HG03558 (cell line): ENCODE measurements around the gene DLD.
"Not testable (repeated sequence)": the region's sequence is repeated elsewhere in the genome, so short reads cannot be mapped to it uniquely, and the experiment has no call there.

ENCODE experiments used
- ATAC-seq: cut with Tn5 transposase; IDR thresholded peaks from one replicate; pipeline ENCODE4 v1.9.1; 2021; ENCODE audit warnings: moderate number of reproducible peaks; ENCODE audit not compliant: unreplicated experiment; ENCODE audit errors: extremely low read depth

DLD gene

DNA sequence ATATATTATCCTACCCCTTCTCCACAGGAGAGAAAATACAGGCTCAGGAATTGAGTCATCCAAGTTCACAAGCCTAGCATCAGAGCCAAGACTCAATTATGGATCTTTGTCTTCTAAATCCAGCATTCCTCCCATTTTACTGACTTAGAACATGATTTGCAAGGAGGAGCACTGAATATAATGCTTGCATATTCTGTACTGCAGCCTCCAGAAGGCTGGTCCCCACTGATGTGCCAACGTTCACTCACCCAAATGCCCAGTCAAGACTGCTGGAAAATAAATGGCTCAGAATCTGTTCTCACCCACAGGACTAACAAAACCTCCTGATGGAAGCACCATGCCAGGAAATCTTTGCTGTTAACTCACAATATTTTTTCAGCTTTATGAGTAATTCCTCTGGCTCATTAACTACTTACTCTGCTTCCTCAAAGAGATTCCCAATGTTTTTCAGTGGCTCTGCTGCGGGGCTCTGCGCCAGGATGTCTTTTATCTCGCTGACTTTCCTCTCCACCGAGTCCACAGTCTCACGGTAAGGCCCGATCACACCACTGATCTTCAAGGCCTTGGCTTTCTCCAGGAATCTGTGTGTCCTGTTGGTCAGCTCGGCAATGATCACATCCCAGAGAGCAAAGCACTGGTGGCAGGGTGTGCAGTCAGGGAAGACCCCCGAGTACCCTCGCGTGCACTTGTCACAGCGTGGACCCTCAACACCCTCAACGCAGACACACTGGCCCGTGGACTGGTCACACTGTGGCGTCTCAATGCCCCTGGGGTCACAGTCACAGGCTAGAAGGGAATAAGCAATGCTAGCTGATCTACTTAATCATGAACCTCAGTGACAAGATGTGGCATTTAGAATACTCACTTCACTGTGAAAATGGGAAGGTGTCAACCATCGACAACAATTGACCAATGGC, 48.8 kb downstream of the DLD start:
- no peak for ATAC-seq

DNA sequence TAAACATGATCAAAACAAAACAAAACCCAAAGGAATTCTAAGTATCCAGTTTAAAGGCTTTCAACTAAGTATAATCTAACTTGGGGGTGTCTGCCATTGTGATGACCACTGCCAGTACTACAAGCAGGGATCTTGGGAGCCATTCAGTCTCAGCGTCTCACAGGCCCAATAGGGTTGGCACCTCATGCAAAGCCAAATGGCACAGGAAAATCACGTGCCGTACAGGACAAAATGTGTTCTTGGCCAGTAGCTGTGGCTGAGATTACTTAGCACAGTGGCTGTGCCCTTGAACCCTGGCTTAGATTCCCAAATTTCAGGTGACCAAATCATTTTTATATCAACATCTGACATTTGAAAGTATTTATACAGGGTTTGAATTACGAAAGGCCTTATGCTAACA, 50.0 kb downstream of the DLD start:
- ATAC-seq: no peak

DNA sequence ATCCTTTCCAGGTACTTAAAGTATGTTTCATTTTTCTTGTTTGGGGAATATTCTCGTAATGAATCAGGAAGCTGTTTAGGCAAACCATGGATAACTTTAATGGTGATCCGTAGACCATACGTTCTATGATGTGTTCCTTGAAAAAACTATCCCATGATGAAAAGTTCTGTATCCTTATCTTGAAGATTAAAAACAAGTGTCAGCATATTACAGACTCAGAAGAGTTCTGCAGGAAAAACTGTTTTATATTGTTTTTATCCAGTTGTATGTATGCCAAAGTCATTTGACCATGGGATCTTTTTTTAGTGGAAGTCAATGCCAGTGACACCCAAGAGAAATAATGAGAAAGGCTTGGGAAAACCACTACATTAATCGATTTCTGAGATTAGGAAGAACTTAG, 52.0 kb downstream of the DLD start:
- no peak for ATAC-seq

GRCh38 chr7:107944411-107945169, 53.6 kb downstream of the DLD start:
- no peak for ATAC-seq

DNA sequence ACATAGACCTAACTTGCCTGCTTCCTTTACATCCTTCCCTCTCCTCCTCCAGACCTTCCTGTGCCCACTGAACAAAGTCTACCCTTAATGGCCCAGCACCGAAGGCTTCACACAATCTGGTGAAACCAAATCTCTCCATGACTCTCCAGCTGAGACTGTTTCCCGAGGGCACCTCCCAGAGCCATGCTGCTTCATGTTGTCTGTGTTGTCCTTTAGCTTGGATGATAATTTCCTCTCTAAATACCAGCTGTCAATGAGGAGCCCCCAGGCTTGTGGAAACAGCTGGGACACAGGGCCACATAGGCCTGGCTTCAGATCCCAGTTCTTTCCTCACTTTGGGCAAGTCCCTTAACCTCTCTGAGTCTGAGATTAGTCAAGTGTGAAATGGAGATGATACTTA, 54.3 kb downstream of the DLD start:
- no peak for ATAC-seq

DNA sequence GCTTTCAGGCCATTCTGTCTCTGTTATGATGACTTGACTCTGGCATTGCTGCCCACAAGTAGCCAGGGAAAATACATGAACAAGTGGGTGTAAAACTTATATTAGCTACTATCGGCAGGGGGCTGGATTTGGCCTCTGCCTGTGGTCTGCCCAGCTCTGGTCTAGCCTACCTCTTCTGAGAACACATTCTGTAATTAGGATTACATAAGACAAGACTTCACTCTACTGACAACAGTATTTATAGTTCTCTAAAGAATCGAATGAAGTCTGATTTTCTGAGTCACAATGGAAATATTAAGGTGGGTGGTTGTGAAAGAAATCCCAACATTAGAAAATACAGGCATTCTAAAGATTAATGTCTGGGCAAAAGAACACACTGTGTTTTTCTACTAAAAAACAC, 55.5 kb downstream of the DLD start:
- ATAC-seq: no peak

DNA sequence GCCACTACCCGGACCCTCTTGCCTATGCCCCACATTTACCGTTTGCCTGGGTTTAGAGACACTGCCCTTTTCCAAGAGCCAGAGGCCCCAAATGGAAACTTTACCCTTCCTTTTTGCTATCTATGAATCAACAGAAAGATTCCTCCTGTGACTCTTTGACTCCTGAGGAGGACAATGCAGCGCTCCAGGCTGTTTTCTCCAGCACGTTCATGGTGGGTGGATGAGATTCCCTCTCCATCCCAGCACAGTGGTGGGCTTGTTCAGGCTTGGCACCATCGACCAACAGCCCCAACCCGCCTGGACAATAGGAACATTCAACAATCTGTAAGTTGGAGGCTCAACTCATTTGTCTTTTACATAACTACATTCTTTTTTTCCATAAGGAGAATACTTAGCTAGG, 55.9 kb downstream of the DLD start:
- ATAC-seq: no peak

- no peak for ATAC-seq
Measured at GRCh38 chr7:107948645-107949442, 57.9 kb downstream of the DLD start.

GRCh38 chr7:107949443-107949935, 58.5 kb downstream of the DLD start:
- no peak for ATAC-seq

DNA sequence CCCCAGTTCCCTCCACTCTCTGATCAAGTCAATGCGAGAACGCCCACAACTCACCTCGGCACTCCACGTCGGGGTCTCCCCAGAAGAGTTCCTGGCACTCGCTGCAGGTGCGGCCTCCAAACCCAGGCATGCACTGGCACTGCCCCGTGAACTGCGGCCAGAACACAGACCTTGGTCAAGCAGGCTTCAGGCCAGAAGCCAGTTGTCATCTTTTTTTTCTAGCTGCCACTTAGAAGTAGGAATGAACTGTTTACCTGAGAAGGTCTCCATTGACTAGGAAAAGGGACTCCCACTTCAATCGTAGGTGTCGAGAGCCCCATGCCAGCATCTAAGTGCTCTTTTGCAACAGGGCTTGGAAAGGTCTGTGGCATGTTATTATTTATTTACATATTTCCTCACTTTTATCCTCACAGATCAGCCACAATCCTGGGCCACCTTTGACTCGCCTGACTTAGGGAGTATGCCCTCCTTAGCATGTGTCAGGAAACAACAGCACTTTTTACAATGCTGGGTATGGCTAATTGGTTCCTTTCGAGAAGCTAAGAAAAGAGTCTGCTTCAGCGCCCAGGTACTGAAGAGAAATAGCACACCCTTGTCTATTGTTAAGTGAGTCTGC, 60.3 kb downstream of the DLD start:
- no peak for ATAC-seq

DNA sequence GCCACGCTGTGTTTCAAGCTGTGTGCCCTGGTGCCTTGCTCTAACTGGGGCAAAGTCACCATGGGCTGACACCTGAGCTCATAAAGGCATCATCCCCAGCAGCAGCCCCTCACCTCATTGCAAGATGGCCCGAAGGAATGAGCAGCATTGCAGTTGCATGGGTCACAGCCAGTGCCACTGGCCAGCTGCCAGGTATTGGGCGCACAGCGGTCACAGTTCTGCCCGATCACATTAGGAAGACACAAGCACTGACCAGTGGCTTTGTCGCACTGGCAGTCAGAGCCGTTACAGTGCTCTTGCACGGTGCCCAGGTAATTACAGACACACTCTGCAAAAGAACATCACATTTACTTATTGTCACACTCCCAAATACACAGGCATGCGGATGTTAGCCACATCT, 60.9 kb downstream of the DLD start:
- ATAC-seq: no peak

- no peak for ATAC-seq
Measured at GRCh38 chr7:107953265-107953923, 62.4 kb downstream of the DLD start.

DNA sequence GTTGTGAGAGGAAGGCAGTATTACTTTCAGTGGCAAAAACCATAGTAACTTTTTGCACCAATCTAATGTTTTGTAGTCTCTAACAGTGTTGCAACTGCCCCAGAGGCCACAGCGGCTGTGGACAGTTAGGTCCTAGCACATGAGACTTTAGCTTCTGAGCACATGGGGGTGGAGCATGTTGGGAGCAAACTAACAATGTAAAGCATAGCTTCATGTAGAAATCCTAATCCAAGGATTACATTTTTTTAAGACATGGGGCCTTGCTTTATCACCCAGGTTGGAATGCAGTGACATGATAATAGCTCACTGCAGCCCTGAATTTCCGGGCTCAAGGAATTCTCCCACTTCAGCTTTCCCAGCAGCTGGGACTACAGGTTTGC, 62.9 kb downstream of the DLD start:
- ATAC-seq: no peak

DNA sequence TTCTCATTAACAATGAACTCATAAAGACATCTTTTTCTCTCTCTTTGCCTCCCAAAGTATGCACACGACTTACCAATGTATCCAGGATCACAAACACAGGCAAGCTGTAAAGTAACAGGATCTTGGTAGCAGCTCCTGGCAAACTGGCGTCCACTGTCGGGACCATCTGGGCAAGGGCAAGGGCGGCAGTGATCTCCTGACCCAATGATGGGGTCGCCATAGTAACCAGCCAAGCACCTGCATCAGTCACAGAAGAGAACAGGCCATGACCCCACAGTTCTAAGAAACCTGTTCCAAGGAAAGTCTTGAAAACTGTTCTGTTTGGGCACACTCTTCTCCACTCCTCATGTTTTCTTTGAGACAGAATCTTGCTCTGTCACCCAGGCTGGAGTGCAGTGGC, 64.4 kb downstream of the DLD start:
- no peak for ATAC-seq

DNA sequence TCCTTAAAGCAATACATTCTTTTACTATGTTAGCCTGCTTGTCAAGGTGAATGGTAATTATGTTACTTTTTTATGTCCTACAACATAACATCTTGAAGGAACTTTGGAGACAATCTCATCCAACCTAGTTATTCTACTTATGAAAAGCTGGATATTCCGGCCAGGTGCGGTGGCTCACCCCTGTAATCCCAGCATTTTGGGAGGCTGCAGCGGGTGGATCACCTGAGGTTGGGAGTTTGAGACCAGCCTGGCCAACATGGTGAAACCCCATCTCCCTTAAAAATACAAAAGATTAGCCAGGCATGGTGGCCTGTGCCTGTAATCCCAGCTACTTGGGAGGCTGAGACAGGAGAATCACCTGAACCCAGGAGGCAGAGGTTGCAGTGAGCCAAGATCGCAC, 66.0 kb downstream of the DLD start:
- ATAC-seq: not testable (repeated sequence)

GRCh38 chr7:107957436-107957835, 66.5 kb downstream of the DLD start:
- ATAC-seq: no peak

DNA sequence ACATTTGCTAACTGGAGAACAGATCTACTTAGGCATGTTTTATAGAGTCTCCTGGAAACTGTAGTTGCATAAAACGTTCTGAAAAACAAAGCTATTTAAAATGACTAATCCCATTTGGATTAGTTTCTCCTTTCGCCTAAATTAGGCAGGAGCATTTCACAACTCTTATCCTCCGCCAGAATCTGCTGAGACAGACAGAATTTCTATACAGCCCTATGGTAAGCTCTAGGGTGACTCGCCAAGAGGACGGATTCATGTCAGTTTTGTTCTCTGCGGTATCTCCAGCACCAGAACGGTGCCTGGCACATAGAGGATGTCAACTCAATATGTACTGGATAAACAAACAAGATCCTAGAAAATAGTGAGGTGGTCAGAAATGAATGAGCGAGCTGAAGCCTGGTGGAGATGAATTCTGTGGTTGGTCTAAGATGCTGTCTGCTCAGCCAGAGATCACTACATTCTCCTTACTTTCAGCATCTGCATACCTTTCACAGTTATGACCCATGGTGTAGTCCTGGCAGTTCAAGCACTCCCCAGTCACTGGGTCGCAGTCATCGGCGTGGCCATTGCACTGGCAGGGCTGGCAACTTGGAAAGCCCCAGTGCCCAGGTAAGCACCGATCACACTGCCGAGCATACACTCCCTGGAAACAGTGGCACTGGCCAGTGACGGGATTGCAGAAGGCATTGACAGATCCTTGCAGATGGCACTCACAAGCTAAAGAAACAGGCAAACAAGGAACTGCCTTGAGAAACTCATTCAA, 68.0 kb downstream of the DLD start:
- ATAC-seq: no peak

DNA sequence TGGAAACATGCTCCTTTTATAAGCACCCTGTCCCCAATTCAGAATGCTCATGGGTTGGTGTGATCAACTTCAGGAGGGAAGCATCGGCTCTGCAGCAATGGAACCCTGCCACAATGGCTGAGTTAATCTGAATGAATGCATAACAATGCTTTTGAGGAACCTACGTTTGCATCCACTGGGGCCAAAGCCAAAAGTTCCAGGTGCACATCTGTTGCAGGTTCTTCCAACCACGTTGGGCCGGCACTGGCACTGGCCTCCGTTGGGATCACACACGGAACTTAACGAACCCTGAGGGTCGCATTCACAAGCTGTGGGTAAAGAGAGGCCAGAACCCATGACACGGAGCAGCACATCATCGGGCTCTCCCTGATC, 68.5 kb downstream of the DLD start:
- ATAC-seq: no peak

- no peak for ATAC-seq
Measured at GRCh38 chr7:107960272-107960671, 69.3 kb downstream of the DLD start.
